Measurements from ENCODE around the gene GDNF. TPM values are rescaled to one million over a fixed set of nuclear protein-coding genes. Genes with fewer than 3 reads are reported as not detected.

Gene GDNF
- total RNA-seq, 4 donors from 2014 or later, result 0.19 to 1.4 (median 0.61) TPM

- TF ChIP-seq, protein P1, sequence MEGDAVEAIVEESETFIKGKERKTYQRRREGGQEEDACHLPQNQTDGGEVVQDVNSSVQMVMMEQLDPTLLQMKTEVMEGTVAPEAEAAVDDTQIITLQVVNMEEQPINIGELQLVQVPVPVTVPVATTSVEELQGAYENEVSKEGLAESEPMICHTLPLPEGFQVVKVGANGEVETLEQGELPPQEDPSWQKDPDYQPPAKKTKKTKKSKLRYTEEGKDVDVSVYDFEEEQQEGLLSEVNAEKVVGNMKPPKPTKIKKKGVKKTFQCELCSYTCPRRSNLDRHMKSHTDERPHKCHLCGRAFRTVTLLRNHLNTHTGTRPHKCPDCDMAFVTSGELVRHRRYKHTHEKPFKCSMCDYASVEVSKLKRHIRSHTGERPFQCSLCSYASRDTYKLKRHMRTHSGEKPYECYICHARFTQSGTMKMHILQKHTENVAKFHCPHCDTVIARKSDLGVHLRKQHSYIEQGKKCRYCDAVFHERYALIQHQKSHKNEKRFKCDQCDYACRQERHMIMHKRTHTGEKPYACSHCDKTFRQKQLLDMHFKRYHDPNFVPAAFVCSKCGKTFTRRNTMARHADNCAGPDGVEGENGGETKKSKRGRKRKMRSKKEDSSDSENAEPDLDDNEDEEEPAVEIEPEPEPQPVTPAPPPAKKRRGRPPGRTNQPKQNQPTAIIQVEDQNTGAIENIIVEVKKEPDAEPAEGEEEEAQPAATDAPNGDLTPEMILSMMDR (IDR thresholded peaks at IDR 0.05), result no peak
- TF ChIP-seq POLR2A (IDR thresholded peaks at IDR 0.05), result no peak
- Histone ChIP-seq H3K9me3 (no peaks in the 10 kb centered on the region), H3K36me3 (no peaks in the 10 kb centered on the region), H3K4me3 (no peak overlapping the region), H3K4me1 (no peaks in the 10 kb centered on the region), H3K27me3 (no peaks in the 10 kb centered on the region), H3K27ac (no peak overlapping the region)
- WGBS, result 96% methylated on average over 3 of the region's 3 CpGs
- DNase-seq (ENCODE audit: low spot score in 2 of 2), result no peak
Observed at GRCh38 chr5:37855438-37855837, 15.6 kb upstream of the GDNF start.

DNA sequence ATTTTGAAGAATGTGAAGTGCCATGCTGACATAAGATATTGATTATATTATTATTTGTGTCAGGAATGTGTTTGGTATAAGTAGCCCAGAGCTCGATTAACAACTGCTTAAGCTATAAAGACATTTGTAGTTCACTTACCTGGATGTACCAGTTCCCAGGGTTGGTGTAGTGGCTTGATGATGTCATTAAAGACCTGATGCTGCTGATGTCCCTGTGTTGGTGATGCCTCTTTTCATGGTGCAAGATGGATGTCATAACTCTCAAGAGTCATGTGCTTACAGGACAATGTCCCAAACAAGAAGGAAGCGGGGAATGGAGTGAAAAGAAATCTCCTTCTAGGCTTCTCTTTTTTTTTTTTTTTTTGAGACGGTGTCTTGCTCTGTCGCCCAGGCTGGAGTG lies 11.5 kb upstream of the GDNF start:
- TF ChIP-seq, protein P1 (IDR thresholded peaks at IDR 0.05), result no peak
- TF ChIP-seq EP300 (IDR thresholded peaks at IDR 0.05) (no peak), POLR2AphosphoS5 (IDR thresholded peaks at IDR 0.05) (no peak), POLR2A (IDR thresholded peaks at IDR 0.05) (no peak)
- H3K36me3 ChIP-seq, result no peaks in the 10 kb centered on the region
- 95% methylated on average over 4 of the region's 4 CpGs for WGBS

DNA sequence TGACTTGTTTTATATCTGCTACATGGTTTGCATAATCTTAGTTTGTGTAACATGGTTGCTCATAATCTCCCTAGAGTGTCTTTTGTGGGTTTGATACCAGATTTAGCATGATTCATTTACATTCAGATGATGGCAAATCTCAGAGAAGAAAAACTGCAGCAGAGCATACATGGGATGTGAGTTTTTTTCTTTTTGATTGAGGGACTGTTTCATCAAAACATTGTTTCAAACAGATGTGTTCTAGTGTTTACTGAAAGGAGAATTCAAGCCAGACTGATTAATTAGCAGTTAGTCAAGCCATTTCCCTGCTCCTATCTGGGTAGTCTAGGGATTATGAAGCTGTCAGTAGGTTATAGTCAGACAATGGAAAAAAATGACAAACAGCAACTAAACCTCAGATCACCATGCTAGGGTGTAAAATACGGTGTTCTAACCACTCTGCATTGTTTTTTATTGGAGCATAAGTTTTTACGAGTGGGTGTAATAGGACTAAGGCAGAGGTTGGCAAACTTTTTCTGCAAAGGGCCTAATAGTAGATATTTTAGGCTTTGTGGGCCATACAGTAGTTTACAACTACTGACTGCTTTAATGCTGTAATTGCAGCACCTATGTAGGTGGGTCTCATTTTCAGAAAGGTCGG lies 10.5 kb upstream of the GDNF start:
- no peaks in the 10 kb centered on the region for H3K27me3 ChIP-seq
- no peak for TF ChIP-seq EP300 (IDR thresholded peaks at IDR 0.05)
- TF ChIP-seq, protein P1 (IDR thresholded peaks at IDR 0.05), result no peak
- no peak for TF ChIP-seq POLR2AphosphoS5 (IDR thresholded peaks at IDR 0.05)
- TF ChIP-seq POLR2A (IDR thresholded peaks at IDR 0.05), result no peak
- WGBS, result 79% methylated on average over 3 of the region's 3 CpGs
- no peaks in the 10 kb centered on the region for H3K9me3 ChIP-seq
- no peaks in the 10 kb centered on the region for H3K36me3 ChIP-seq
- H3K27ac ChIP-seq, result no peak overlapping the region
- no peaks in the 10 kb centered on the region for H3K4me1 ChIP-seq
- DNase-seq (ENCODE audit: low spot score in 2 of 2), result no peak
- no peak overlapping the region for H3K4me3 ChIP-seq

More for the DNA sequence above, 11.5 kb upstream of the GDNF start:
- Histone ChIP-seq H3K27ac (no peak overlapping the region), H3K9me3 (no peaks in the 10 kb centered on the region), H3K4me1 (no peaks in the 10 kb centered on the region), H3K4me3 (no peak overlapping the region), H3K27me3 (no peaks in the 10 kb centered on the region)
- DNase-seq (ENCODE audit: low spot score in 2 of 2), result no peak

- TF ChIP-seq POLR2A (IDR thresholded peaks at IDR 0.05) (no peak), POLR2AphosphoS5 (IDR thresholded peaks at IDR 0.05) (no peak), EP300 (IDR thresholded peaks at IDR 0.05) (no peak)
- TF ChIP-seq, protein P1 (IDR thresholded peaks at IDR 0.05), result no peak
- no peaks in the 10 kb centered on the region for H3K4me1 ChIP-seq
- H3K27me3 ChIP-seq, result no peaks in the 10 kb centered on the region
- H3K9me3 ChIP-seq, result no peaks in the 10 kb centered on the region
- no peak overlapping the region for H3K27ac ChIP-seq
- 81% methylated on average over 4 of the region's 4 CpGs for WGBS
- no peaks in the 10 kb centered on the region for H3K36me3 ChIP-seq
- no peak overlapping the region for H3K4me3 ChIP-seq
- no peak for DNase-seq (ENCODE audit: low spot score in 2 of 2)
Observed at GRCh38 chr5:37849641-37850040, 9.8 kb upstream of the GDNF start.

DNA sequence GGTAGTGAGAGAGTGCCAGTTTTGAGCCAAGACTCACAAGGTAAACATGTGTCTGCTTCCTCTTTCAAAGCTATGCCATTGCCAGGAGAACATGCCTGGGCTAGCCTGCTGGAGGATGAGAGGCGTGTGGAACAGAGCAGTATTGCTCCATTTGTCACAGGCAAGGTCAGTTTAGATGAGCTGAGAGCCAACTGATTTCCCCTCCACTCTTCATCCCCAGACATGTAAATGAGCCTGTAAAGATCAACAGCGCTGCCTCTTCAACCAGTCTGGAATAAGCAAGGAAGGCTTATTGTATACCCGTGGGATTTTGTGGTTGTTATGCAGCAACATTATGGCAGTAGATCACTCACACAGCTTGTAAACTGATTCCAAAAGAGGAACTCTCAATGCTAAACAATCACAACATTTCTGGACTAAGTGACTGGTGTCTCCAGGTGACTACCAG lies 8.2 kb upstream of the GDNF start:
- H3K4me1 ChIP-seq, result no peaks in the 10 kb centered on the region
- no peaks in the 10 kb centered on the region for H3K36me3 ChIP-seq
- WGBS, result 56% methylated on average over 3 of the region's 3 CpGs
- no peak overlapping the region for H3K27ac ChIP-seq
- DNase-seq (ENCODE audit: low spot score in 2 of 2), result no peak
- TF ChIP-seq, protein P1 (IDR thresholded peaks at IDR 0.05), result no peak
- no peak for TF ChIP-seq EP300 (IDR thresholded peaks at IDR 0.05)
- no peak for TF ChIP-seq POLR2A (IDR thresholded peaks at IDR 0.05)
- TF ChIP-seq POLR2AphosphoS5 (IDR thresholded peaks at IDR 0.05), result no peak
- H3K9me3 ChIP-seq, result no peaks in the 10 kb centered on the region
- no peak overlapping the region for H3K4me3 ChIP-seq
- H3K27me3 ChIP-seq, result peaks cover 2% of the 10 kb centered on the region
